Immature natural killer cell (primary cell): ENCODE results near the gene MIF4GD. TPM values are rescaled to one million over a fixed set of nuclear protein-coding genes. Genes with fewer than 3 reads are reported as not detected.

ENCODE experiments used
- DNase-seq, 3 donors: peaks; one replicate each; pipeline ENCODE4 v3.0.0; 2022; ENCODE audit warnings: mixed read lengths in 1 of 3
- H3K27ac Mint-ChIP-seq, 6 donors: one replicate each; pipeline ENCODE4 v1.8.0; 2020; ENCODE audit warnings: mixed read lengths in 6 of 6, mild to moderate bottlenecking in 5 of 6, inconsistent platforms in 4 of 6, moderate library complexity in 3 of 6
- H3K27me3 Mint-ChIP-seq, 3 donors: one replicate each; pipeline ENCODE4 v1.8.0; 2020 to 2021; ENCODE audit warnings: low read depth in 3 of 3, mild to moderate bottlenecking in 3 of 3, mixed read lengths in 3 of 3, moderate library complexity in 3 of 3, inconsistent platforms in 1 of 3
- H3K36me3 Mint-ChIP-seq, 3 donors: one replicate each; pipeline ENCODE4 v1.8.0; 2020; ENCODE audit warnings: mixed read lengths in 3 of 3, inconsistent platforms in 2 of 3, mild to moderate bottlenecking in 2 of 3
- H3K4me1 Mint-ChIP-seq, 2 donors: one replicate each; pipeline ENCODE4 v1.8.0; 2020; ENCODE audit warnings: inconsistent platforms in 2 of 2, mild to moderate bottlenecking in 2 of 2, mixed read lengths in 2 of 2, moderate library complexity in 1 of 2
- H3K4me3 Mint-ChIP-seq, 5 donors: one replicate each; pipeline ENCODE4 v1.8.0; 2020; ENCODE audit warnings: mild to moderate bottlenecking in 5 of 5, mixed read lengths in 5 of 5, inconsistent platforms in 3 of 5, moderate library complexity in 3 of 5
- H3K9me3 Mint-ChIP-seq, 6 donors: one replicate each; pipeline ENCODE4 v1.8.0; 2020; ENCODE audit warnings: mild to moderate bottlenecking in 6 of 6, mixed read lengths in 6 of 6, inconsistent platforms in 4 of 6, moderate library complexity in 3 of 6
- polyA plus RNA-seq, 3 donors: library from polyadenylated mRNA; unstranded; fragments of 300-500 nt; fragmentation: Illumina TruSeq; gene quantifications; one replicate each; pipeline ENCODE4 v1.2.3, GENCODE V29; 2021

MIF4GD gene
- polyA plus RNA-seq, 3 donors from 2014 or later: 113 to 187 (median 145) TPM

DNA sequence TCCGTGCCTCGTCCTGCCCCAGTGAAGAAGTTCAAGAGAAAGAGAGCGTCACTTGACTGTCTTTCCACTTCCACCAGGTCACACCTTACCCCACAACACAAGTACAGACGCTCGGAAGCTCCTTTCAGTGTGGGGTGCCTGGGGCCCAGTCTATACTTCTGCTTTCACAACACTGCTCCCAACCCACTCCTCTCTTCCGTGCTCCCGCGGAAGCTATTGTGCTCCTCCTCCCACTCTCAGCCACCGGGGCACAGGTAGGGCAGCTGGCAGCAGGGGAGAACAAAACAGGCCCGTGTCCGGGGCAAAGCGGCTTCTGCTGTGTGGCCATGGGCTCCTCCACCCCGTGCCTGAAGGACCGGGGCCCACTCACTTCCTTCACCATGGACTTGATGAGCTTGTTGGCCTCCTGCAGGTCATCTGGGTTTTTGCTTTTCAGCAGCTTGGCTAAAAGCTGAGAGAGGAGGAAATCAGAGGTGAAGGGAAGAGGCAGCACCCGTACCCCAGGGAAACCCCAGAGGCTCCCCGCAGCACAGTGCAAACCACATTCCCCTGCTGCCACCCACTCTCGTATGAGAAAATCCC, 28.5 kb downstream of the MIF4GD start:
- DNase-seq: peak; percentile 8 to 33 (median 14)
- H3K36me3 Mint-ChIP-seq: peaks cover 6 to 27% (median 7%) of the 10 kb centered on the region in 3 donors
- peak overlapping the region; percentile 51 to 88 (median 74) for H3K27ac Mint-ChIP-seq
- H3K27me3 Mint-ChIP-seq: no peaks in the 10 kb centered on the region
- no peaks in the 10 kb centered on the region for H3K9me3 Mint-ChIP-seq
- H3K4me3 Mint-ChIP-seq: peak overlapping the region in 2 of 5 donors; percentile 24 to 38
- H3K4me1 Mint-ChIP-seq: peaks cover 10 to 29% of the 10 kb centered on the region in 2 donors

DNA sequence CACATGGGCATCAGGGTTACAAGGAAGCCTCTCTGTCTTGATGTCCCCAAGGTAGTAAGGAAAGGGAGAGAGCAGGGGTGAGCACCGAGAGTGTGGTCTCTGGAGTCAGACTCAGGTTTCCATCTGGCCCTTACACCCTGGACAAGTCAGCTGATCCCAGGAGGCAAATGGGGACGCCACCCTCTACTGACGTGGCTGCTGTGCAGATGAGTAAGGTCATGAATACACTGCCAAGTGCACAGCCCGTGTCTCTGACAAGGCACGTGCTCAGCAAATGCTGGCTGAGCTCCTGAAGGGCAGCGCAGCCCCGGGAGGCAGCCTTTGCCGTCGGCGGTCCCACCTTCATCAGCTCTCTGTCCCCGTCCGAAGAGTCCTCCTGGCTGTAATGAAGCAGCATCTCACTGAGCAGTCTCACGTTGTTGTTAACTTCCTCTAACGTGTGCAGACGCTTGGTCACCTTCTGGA, 29.0 kb downstream of the MIF4GD start:
- DNase-seq: no peak
- peak overlapping the region in 5 of 6 donors; percentile 58 to 88 (median 77) for H3K27ac Mint-ChIP-seq
- H3K9me3 Mint-ChIP-seq: no peaks in the 10 kb centered on the region
- H3K36me3 Mint-ChIP-seq: peaks cover 6 to 29% (median 7%) of the 10 kb centered on the region in 3 donors
- H3K4me3 Mint-ChIP-seq: peak overlapping the region in 2 of 5 donors; percentile 24 to 38
- peaks cover 10 to 29% of the 10 kb centered on the region in 2 donors for H3K4me1 Mint-ChIP-seq
- H3K27me3 Mint-ChIP-seq: no peaks in the 10 kb centered on the region

DNA sequence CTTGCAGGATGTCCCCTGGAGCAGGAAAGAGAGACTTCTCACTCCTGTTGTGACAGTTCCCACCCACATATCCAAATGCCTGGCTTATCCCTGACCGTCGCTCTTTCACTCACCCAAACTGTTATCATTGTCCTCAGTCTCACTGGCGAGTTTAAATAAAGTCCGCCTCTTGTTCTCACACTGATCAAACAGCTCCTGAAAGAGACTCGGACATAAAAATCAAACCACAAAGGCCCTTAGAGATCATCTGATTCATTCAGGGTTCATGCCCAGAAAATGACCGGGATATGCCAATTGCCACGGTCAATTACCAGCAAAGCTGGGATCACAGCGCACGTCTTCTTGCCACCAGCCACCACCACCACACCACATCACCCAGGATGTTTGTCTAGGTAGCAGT, 29.5 kb downstream of the MIF4GD start:
- no peak for DNase-seq
- Mint-ChIP-seq H3K4me3 (no peak overlapping the region), H3K4me1 (peaks cover 10 to 29% of the 10 kb centered on the region in 2 donors), H3K36me3 (peaks cover 4 to 32% (median 6%) of the 10 kb centered on the region in 3 donors), H3K9me3 (no peaks in the 10 kb centered on the region), H3K27me3 (no peaks in the 10 kb centered on the region), H3K27ac (peak overlapping the region in 4 of 6 donors; percentile 36 to 79 (median 67))

DNA sequence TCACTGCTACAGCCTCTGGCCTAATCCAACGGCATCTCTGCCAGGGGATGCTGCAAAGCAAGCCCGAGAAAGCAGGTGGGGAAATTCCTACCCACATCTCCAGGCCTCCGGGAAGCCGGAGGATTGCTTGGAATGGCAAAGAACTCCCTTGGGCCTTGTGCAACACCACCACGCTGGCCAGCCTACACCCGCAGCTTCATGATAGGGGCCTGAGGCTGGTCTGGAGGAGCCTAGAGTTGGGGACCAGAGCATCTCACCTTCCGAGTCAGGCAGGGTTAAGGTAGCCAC, 29.9 kb downstream of the MIF4GD start:
- Mint-ChIP-seq H3K27ac (peak overlapping the region in 1 of 6 donors; percentile 7), H3K4me3 (no peak overlapping the region), H3K27me3 (peaks cover 0 to under 1% (median 0%) of the 10 kb centered on the region in 3 donors), H3K36me3 (peaks cover 4 to 31% (median 6%) of the 10 kb centered on the region in 3 donors), H3K9me3 (no peaks in the 10 kb centered on the region), H3K4me1 (peaks cover 10 to 29% of the 10 kb centered on the region in 2 donors)
- no peak for DNase-seq

DNA sequence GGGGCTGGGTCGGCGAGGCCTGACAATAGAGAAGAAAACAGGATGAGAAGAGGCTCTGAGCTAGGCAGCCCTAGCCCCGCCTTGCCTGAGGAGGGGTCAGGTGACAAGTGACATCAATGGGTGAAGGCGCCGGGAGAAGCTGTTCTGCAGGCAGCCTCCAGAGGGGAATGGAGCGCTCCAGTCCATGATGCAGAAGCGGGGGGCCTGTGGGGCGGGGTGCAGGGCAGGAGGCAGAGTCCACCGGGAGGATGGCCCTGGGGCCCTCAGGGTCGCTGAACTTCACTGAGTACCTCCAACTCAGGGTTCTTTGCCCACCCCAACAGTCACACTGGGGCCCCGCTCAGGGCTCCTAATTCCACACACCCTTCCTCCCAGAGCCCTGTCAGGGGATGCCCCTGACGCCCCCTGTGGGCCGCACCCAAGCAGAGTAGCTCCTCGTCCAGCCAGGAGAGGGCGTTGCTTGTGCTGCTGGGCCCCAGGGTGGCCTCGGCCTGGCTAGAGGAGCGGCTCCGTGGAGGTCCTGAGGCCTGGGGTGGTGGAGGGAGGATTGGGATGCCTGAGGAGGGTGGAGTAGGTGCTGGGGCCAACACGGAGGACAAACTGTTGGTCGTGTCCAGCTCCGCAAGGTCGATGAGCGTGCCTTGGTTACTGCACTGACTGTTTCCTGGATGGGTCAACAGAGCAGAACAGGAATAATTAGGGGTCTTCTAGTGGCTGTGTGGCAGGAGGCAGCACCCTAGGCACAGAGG, 30.5 kb downstream of the MIF4GD start:
- Mint-ChIP-seq H3K27me3 (peaks cover 0 to 4% (median 0%) of the 10 kb centered on the region in 3 donors), H3K27ac (peak overlapping the region in 2 of 6 donors; percentile 7 to 66), H3K9me3 (no peaks in the 10 kb centered on the region), H3K36me3 (peaks cover 4 to 27% (median 6%) of the 10 kb centered on the region in 3 donors), H3K4me3 (no peak overlapping the region), H3K4me1 (peaks cover 10 to 29% of the 10 kb centered on the region in 2 donors)
- DNase-seq: peak in 1 of 3 donors; percentile 17

DNA sequence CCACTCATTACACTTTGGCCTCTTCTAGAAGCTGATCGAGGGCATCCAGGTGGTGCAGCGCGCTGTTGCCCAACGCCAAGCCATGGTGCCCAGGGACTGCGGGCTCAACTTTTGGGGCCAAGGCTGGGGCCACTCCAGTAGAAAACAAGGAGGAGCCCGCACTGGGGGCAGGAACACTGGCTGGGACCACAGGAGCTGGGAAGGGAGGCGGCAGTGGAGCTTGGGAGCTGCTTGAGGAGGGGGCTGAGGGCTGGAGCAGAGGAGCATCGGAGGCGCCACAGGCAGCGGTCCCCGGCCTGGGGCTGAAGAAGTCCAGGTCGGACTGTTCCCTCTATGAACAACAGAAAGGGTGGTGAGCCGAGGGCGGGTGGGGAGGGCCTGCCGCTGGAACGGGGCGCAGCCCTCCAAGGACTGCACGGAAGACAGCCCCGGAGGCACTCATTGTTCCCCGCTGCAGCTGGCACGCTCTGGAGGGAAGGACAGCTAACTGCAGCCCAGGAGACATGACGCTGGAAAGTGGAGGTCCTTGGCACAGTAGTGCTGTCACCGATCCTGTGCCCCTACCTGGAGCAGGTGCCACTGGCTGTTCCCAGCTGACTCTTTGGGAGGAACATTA, 31.1 kb downstream of the MIF4GD start:
- Mint-ChIP-seq H3K4me3 (no peak overlapping the region), H3K36me3 (peaks cover 4 to 33% (median 12%) of the 10 kb centered on the region in 3 donors), H3K27ac (peak overlapping the region in 1 of 6 donors; percentile 66), H3K4me1 (peaks cover 10 to 29% of the 10 kb centered on the region in 2 donors), H3K27me3 (peaks cover 0 to 4% (median 0%) of the 10 kb centered on the region in 3 donors), H3K9me3 (no peaks in the 10 kb centered on the region)
- no peak for DNase-seq

DNA sequence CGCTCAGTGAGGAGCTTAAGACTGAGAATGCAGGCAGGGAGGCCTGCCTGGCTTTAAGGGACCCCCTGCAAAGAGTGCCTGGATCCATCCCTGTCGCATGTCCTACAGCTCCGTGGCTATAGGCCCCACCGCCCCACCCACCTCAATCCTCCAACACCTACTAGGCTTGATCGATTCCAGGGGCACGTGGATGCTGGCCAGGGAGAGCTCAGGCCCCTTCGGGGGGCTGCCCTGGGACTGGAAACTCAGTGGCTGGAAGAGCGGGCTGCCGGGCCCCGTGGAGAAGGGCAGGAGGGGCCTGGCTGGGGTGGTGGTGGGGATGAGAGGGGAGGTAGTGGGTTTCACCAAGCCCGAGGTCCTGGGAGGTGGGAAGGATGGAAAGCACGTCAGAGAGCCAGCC, 31.8 kb downstream of the MIF4GD start:
- Mint-ChIP-seq H3K36me3 (peaks cover 4 to 35% (median 15%) of the 10 kb centered on the region in 3 donors), H3K9me3 (no peaks in the 10 kb centered on the region), H3K27me3 (peaks cover 2 to 4% (median 3%) of the 10 kb centered on the region in 3 donors), H3K4me1 (peaks cover 9 to 23% of the 10 kb centered on the region in 2 donors), H3K4me3 (no peak overlapping the region), H3K27ac (peak overlapping the region in 2 of 6 donors; percentile 15 to 83)
- DNase-seq: no peak

DNA sequence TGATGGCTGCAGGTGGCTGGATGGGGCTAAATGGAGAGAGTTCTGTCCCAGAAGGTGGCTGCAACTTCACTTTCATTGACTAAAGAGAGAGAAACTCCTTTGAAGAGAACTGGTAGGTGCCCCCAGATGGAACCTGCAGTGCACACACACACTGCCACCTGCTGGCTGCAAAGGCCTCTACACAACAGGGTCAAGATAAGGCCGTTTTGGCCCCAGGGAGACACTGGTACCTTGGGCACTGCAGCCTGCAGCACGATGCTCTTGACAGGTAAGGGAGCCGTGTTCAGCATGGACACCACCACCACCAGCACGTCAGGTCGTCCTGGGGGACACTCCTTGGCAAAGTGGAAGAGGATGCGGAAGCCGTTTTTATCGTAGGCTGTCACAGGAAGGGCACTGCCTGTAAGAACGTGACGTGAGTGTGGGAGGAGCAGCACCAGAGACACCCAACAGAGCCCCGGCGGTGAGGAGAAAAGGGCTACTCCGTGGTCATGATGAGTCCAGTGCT, 32.3 kb downstream of the MIF4GD start:
- DNase-seq: peak; percentile 44 to 53 (median 53)
- Mint-ChIP-seq H3K4me3 (no peak overlapping the region), H3K27ac (peak overlapping the region in 5 of 6 donors; percentile 15 to 83 (median 56)), H3K9me3 (no peaks in the 10 kb centered on the region), H3K27me3 (peaks cover 2 to 4% (median 3%) of the 10 kb centered on the region in 3 donors), H3K36me3 (peaks cover 4 to 32% (median 15%) of the 10 kb centered on the region in 3 donors), H3K4me1 (peaks cover 7 to 19% of the 10 kb centered on the region in 2 donors)

DNA sequence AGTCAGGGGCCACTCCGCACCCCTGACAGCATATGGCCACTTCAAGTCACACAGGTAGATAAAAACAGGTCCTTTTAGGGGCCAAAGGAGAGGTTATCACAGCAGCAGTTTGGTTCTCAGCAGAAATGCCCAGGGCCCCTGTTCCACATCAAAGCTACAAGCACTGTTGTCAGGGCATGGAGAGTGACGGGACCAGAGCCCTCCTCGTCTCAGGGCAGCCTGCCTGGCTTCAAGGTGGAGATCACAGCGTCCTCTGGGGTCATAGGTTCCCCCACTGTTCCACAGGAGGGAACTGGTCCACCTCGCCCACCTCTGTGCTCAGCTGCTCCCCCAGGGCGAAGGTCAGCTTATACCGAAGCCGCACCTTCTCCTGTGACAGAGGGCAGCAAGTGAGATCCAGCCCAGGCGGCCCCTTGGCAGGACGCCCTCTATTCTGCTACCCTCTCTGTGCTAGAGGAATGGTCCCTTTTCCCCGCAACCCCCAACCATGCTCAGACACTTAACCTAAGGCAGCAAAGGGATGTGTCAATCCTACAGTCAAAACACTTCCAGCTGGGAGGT, 32.9 kb downstream of the MIF4GD start:
- peaks cover 4 to 32% (median 15%) of the 10 kb centered on the region in 3 donors for H3K36me3 Mint-ChIP-seq
- H3K9me3 Mint-ChIP-seq: no peaks in the 10 kb centered on the region
- peaks cover 7 to 14% of the 10 kb centered on the region in 2 donors for H3K4me1 Mint-ChIP-seq
- DNase-seq: no peak
- H3K27me3 Mint-ChIP-seq: peaks cover 2 to 4% (median 3%) of the 10 kb centered on the region in 3 donors
- H3K27ac Mint-ChIP-seq: peak overlapping the region in 1 of 6 donors; percentile 46
- H3K4me3 Mint-ChIP-seq: no peak overlapping the region

DNA sequence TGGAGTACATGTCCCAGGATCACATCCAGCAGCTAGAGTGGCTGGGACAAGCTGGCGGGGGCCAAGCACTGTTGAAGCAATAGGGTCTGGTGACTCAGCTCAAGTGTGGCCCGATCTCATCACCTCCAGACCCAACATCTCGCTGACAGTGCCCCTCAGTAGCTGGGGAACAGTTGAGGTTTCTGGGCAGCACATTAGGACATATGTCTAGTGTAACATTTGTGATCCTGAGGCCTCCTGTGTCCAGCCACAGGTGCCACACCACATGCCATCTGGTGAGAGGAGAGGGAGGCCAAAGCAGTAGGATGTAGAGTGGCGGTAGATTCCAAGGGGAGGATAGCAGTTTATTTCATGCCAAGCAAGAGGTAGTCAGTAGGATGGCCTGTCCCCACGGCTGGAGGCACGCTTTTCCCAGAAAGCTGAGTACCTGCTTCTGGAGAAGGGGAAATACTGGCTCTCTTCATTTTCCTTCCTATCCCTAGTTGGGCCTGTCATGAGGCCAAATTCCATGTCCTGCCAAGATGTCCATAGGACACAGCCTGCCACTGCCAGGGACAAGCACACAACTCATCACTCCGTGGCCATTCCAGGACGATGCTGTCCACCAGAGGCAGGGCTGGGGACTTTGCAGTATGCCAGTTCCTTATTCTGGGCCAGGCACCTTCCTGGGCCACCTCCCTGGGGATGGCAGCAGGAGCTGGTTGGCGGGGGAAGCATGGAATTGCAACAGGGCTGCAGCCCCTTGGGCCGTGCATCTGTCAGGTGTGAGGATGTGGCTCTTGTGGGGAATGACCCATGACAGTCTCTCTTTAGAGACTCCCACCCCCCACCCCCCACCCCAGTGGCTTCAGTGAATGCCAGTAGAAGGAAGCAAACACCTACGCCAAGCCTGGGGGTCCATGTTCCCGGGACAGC, 33.7 kb downstream of the MIF4GD start:
- peaks cover 5 to 36% (median 17%) of the 10 kb centered on the region in 3 donors for H3K36me3 Mint-ChIP-seq
- no peak for DNase-seq
- no peaks in the 10 kb centered on the region for H3K9me3 Mint-ChIP-seq
- H3K27me3 Mint-ChIP-seq: peaks cover 2 to 6% (median 4%) of the 10 kb centered on the region in 3 donors
- H3K4me1 Mint-ChIP-seq: peaks cover 7 to 9% of the 10 kb centered on the region in 2 donors
- peak overlapping the region in 2 of 6 donors; percentile 35 to 53 for H3K27ac Mint-ChIP-seq
- H3K4me3 Mint-ChIP-seq: no peak overlapping the region

DNA sequence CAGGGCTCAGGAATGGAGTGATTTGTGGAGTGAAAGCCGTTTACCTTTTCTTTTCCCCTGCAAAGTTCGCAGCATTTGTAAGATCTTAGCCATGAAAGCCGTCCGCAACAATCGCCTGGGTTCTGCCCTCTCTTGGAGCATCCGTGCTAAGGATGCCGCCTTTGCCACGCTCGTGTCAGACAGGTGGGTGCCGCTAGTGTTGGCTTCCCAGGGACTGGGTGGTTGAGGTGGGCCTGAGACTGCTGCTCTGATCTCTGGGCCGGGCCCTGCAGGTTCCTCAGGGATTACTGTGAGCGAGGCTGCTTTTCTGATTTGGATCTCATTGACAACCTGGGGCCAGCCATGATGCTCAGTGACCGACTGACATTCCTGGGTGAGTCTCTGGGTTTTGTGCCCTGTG, 38.2 kb downstream of the MIF4GD start:
- Mint-ChIP-seq H3K9me3 (no peaks in the 10 kb centered on the region), H3K27me3 (peaks cover 2 to 6% (median 4%) of the 10 kb centered on the region in 3 donors), H3K27ac (no peak overlapping the region), H3K4me1 (no peaks in the 10 kb centered on the region), H3K4me3 (no peak overlapping the region), H3K36me3 (peaks cover 6 to 40% (median 14%) of the 10 kb centered on the region in 3 donors)
- no peak for DNase-seq

DNA sequence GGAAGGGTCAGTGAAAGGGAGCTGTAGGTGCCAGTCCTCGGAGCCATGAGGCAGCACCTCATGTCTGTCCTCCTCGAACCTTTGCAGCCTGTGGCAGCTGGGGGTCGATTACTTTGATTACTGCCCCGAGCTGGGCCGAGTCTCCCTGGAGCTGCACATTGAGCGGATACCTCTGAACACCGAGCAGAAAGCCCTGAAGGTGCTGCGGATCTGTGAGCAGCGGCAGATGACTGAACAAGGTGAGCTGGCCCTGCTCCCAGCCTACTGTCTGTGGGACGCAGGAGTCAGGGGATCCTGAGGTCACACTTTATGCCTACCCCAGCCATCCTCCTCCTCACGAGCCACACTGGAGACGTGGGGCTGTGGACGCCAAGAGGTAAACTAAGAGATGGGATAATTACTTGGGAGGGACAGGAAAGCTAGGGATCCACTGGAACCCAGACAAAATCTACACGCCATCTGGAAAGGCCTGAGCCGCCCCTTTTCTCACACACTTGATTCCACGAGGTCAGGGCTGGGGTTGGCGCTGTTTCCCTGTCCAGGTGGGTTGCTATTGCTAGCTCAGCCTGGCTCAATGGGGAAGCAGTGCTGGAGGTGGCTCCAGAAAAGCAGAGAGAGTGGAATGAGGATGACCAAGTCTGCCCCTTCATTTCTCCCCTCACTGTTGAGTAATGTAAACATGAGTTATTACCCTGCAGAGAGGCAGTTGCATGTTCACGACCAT, 39.1 kb downstream of the MIF4GD start:
- peaks cover 7 to 38% (median 14%) of the 10 kb centered on the region in 3 donors for H3K36me3 Mint-ChIP-seq
- no peaks in the 10 kb centered on the region for H3K4me1 Mint-ChIP-seq
- no peak for DNase-seq
- H3K27ac Mint-ChIP-seq: peak overlapping the region in 1 of 6 donors; percentile 7
- H3K9me3 Mint-ChIP-seq: no peaks in the 10 kb centered on the region
- peaks cover 2 to 6% (median 4%) of the 10 kb centered on the region in 3 donors for H3K27me3 Mint-ChIP-seq
- H3K4me3 Mint-ChIP-seq: no peak overlapping the region
